HG02885 (cell line): ENCODE results near the gene GPR135.

Experiments
- ATAC-seq: cut with Tn5 transposase; IDR thresholded peaks from one replicate; pipeline ENCODE4 v1.9.1; 2021; ENCODE audit warnings: mild to moderate bottlenecking; ENCODE audit not compliant: unreplicated experiment, poor library complexity

The GPR135 gene, protein sequence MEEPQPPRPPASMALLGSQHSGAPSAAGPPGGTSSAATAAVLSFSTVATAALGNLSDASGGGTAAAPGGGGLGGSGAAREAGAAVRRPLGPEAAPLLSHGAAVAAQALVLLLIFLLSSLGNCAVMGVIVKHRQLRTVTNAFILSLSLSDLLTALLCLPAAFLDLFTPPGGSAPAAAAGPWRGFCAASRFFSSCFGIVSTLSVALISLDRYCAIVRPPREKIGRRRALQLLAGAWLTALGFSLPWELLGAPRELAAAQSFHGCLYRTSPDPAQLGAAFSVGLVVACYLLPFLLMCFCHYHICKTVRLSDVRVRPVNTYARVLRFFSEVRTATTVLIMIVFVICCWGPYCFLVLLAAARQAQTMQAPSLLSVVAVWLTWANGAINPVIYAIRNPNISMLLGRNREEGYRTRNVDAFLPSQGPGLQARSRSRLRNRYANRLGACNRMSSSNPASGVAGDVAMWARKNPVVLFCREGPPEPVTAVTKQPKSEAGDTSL

DNA sequence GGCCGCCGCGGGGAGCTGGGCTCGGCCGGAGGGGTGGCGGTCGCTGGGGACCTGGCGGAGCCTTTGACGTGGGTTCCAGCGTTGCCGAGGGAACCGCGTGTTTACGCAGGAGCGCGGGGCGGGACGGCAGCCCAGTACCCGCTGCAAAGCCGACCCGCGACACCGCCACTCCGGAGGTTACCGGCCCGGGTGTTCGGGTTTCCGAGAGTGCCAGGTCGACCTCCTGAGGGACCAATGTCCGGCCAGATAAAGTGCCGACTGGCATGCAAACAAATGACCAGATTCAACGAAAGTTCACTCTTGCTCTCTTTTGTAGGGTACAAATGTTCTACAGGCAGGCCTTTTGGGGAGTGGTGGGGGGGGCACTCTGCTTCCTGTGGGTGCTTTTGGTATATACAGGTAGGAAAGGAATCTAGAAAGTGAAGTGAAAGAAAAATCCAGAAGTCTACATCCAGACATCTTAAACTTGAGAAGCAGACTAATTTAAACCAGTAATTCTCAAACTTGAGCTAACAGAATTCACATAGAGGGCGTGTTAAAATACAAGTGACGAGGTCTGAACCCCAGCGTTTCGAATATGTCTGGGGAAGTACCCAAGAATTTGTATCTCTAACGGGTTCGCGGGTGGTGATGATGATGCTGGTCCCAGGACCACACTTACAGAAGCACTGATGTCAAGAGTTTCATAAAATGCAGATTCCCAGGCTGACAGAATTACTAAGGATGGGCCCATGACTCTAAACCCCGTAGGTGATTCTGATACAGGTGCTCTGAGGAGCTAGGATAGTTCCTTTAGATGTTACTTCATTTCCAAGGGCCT, at the start of gene GPR135:
TSS of gene GPR135 (minus strand) at position 65 of the 820 bp plus-strand sequence. CDS start 154 bp downstream, outside the sequence.
- peak; percentile 39 for ATAC-seq

DNA sequence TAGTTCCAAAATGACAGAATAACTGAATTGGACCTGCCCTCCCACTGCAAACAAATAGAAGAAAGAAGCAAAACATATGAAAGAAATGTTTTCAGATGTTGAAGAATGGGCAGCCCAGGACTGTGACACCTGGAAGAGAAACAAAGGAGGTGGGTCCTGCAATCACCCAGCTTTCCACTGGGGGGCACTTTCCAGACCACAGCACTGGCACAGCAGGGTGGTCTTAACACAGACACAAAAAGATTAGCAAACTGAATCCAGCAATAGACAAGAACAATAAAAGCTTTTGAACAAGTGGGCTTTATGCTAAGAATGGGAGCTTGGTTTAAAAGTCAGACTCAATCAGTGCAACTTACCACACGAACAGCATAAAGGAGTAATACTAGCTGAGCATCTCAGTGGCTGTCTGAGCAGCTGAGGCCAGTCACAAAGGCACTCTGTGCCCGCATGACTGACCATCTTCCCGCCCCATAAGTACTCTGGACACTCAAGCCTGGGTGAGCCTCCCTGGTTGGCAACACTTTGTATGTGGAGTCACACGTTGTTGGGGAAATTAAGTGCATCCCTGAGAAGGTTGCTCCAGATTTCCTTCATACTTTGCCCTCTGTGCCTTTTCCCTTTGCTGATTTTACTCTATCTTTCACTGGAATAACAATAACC, 46.9 kb upstream of the GPR135 start:
- peak; percentile 56 for ATAC-seq

DNA sequence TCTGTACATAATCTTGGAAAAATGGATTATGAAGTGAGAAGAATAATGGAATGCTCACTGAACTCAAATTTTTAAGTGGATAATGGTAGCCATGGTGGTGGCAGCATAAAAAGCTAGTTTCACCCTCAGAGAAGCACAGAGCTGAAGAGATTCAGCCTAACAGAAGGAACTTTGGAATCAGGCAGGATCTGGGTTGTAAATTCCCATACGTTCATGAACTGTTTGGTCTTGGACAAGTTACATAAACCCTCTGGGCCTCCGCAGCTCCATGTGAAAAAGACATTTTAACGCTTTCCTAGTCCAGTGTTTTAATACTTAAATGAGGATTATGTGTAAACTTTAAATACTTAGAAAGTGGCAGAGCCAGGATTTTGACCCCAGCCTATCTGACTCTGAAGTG, 45.8 kb upstream of the GPR135 start:
- no peak for ATAC-seq

DNA sequence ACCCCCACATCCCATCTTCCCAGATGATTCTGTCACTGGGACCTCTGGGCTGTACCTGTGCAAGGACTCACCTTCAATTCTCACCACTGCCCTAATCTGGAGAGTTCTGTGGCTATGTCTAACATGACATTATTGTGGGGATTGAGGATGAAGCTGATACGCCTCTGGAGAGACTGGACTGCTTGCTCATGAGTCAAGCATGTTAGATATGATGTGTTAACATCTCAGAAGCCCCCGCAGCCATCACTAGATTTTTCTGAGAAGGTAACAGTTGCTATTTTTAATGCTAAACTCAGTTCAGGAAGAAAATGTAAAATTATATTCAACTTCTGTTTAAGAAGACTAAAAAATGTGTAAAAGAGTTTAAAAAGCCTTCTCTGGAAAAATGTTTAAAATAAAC, 44.8 kb upstream of the GPR135 start:
- ATAC-seq: no peak

DNA sequence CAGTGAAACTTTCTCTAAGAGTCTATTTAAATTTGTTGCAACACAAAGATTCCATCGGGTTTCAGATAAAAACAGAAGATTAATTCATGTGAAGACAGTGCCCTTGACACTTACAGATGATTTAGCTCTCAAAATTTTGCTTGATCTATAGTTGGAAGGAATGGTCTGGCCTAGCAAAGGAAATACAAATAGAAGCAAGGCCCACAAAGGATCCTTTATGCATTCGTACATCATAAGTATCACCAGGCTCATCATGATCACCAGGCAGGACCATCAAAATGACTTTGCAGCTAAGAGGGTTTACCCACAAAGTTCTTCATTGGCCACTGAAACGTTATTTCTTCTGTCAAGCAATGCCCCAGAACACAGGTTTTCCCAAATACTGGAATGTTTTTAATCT, 43.9 kb upstream of the GPR135 start:
- no peak for ATAC-seq

DNA sequence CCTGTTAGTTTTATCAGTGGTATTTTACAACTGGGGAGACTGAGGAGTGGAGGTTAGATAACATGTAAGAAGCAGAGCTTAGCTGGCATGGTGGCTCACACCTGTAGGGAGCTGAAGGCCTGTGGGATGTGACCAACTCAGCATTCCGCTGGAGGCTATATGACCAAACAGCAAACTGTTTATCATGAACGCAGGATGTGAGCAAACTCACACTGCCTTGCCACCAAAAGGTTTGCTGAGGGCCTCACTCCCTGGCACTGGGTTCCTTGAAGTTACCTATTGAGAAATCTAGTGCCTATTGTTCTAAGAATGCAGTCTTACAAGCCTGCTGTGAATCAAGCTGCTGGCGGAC, 42.5 kb upstream of the GPR135 start:
- no peak for ATAC-seq

DNA sequence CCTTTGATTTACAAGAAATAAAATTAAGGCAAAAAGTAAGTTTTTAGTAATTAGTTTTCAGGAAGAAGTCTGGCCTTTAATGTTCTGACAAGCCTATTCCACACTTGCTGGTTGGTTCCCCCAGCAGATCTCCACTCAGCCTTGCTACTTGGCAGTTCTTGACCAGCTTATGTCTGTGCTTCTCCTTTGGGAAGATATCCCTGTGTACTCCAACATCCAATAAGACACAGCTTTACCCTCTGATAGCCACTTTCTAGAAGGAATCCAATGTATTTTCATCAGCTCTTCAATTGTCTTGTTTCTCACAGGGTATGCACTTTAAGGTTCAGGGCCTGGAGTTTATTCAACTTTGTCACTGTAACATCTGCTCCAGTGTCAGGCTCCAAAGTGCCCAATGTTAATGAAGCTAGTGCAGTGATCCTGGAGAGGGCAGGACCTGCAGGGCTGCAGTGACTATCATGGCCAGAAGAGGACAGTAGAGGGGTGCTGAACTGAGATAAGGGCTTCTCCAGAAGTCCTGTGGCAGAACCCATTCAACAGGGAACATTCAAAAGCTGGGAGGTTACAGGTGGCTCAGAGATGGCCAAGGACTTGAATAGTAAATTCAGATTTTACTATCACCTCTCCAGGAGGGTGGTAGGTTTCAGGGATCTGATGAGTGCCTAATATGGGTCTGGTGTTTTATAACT, 42.0 kb upstream of the GPR135 start:
- ATAC-seq: peak; percentile 91

DNA sequence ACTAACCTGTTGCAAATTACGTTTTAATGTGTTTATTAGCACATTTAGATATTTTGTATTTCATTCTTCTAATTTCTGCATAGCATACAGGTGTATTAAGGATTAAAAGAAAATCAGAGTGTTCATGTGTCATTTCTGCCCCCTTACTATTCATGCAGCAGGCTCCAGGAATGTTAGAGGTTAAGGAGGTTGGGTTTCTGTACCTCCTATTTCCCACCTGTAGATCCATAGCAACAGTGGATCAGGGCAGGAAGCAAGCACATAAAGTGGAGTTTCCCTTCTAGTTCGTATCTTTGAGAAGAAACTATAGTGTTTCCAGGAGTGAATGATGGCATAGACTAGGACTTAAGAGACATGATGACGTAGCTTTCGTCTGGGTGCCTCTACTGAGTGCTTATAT, 38.1 kb upstream of the GPR135 start:
- ATAC-seq: no peak

DNA sequence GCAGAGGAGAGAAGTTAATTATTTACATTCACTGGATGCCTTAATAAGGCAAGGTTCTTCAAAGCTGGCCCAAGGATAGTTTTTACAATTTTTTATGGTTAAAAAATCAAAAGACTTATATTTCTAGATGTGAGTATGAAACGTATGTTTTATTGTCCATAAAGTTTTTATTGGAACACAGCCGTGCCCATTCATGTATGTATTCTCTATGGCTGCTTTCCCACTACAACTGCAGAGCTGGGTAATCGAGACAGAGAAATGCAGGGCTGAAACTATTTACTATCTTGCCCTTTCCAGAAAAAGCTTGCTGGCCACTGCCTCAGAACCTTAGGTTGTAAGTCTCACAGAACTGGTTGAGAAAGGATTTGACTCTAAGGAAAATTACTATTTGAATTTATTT, 35.6 kb upstream of the GPR135 start:
- ATAC-seq: no peak

DNA sequence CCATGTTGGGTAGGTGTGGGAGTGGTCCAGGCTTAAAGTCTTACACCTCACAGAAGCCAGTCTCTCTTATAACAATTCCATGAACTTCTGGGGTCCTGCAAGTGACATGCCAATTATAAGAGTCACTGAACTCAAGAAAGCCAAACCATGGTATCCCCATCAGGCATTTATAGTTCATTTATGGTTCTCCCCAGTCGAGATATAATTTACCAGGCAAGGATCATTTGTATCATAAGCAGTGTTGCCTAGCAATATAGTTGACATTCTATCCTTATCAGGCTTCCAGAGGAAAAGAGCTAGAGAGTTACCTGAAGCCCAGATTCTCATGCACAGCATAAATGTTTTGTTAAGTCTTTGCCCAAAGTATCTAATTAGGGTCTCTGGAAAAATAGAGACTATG, 27.2 kb upstream of the GPR135 start:
- ATAC-seq: no peak

DNA sequence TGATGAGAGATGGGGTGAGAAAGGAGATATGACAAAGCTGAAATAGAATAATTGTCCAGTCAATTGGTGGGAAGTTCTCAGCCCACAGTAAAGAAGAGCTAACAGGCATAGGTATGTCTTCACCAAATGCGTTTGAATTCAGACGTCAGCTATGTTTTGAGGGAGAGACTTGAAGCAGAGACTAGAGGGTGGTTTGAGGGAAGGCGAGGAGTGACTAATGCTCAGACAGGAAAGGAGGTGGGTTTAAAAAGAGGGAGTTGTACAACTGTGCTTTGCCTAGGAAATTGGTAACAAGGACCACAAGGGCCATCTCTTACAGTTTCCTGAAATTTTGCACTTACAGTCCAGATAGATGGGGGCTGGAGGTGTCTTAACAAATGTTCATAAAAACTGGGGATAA, 25.6 kb upstream of the GPR135 start:
- no peak for ATAC-seq

DNA sequence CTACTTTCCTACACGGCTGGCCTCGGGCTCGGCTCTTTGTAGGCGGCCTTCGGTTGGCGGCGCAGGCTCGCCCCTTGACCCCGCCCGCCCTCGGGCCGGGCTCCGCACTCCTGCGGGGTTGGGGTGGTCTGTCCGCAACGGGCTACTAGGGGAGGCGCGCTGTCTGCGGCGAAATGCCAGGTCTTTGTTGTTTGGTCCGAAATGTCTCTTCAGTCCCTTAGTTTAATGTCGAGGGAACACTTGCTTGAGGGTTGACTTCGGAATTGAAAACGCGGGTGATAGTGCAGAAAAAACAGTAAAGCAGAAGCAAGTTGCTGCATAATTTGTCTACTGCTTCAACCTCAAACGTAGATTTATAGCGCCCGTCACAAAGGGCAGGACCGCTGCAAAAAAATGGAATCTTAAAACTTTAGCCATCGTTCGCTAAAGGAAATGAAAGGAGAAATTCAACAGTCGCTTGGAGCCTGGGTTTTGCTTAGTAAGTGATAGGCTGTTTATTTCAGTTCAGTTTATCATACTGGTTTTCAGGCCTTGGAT, 19.5 kb upstream of the GPR135 start:
- ATAC-seq: peak; percentile 52

DNA sequence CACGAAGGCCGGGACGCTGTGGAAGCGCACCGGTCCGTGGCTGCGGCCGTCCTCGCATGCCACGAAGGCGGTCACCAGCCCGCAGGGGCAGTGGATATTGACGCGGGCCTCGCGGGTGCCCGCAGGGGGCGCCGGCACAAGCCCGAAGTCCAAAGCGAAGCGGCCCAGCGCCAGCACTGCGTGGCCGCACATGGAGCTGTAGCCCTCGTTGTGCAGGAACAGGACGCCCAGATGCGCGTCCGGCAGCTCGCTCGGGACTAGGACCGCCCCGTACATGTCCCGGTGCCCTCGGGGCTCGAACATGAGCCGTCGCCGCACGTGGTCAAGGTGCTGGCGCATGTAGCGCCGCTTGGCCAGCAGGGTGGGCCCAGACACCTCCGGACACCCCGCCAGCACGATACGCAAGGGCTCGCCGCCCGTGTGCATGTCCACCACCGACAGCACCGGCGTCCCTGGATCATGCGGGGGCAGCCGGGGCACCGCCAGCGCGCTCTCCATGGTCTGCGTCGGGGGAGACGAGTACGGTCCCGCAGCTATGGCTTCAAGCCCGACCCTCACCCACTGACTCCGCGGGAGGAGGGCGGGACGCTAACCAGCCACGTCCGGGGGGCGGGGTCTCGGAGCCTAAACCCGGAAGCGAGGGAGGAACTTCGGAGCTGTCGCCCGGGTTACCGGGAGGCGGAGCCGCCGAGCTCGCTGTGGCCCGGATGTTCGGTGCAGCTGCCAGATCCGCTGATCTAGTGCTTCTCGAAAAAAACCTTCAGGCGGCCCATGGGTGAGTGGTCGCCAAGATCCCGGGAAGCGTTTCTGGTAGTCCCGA, 18.8 kb upstream of the GPR135 start, which contains the start of the genes JKAMP and L3HYPDH:
TSS of gene JKAMP (plus strand) at position 699 of the 820 bp plus-strand sequence. CDS start at position 772, 73 bp downstream.
TSS of gene L3HYPDH (minus strand) at position 590 of the 820 bp plus-strand sequence. CDS start at position 498, 92 bp downstream.
- peak; percentile 89 for ATAC-seq

DNA sequence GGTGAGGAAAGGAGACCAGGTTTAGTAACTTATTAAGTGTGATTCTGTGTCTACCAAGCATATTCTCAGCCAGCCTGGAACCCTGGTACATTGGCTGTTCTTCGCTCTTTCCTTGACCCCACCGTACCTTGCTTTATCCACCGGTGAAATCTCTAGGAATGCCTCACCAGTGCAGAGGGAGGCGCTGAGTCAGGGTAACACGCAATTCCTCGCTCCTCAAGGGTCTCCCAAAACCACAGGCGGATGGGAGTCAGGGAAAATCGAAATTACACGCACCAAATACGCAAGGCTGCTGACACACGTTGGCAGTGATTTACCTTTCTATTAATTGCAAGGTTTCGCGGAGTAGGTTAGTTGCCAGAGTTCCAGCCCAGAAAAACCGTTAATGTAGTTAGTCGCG, 18.2 kb upstream of the GPR135 start:
- ATAC-seq: no peak

DNA sequence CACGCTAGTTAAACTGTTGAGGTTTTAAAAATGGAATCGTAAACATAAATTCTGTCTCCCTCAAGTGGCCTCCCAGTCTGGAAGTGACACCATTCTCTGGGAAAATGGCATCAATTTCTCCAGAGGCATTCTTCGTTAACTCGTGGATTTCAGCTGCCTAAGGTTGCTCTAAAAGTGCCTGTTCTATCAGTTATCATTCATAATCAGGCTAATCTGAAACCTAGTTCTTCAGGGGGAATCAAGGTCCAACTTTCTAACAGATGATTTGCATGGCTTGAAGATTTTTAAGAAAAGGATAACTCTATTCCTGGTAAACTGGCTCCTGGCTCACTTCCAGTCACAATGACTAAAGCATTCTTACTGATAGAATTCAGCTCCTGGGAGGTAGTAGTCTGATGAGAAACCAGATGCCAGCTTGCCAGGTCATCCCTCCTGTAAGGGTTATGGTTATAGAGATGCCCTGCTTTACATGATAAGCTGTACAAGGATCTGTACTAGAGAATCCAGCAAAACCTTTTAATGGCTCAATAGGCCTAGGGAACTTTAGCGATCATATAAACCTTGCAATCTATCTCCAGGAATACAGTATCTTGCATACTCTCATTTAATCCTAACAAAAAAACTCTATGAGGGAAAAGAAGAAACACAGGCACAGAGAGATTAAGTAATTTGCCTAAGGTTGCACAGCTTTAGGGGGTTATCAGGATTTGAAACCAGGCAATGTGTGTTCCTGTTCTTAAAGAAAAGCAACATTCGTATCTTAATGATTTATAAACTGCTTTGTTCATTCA, 17.6 kb upstream of the GPR135 start:
- no peak for ATAC-seq

DNA sequence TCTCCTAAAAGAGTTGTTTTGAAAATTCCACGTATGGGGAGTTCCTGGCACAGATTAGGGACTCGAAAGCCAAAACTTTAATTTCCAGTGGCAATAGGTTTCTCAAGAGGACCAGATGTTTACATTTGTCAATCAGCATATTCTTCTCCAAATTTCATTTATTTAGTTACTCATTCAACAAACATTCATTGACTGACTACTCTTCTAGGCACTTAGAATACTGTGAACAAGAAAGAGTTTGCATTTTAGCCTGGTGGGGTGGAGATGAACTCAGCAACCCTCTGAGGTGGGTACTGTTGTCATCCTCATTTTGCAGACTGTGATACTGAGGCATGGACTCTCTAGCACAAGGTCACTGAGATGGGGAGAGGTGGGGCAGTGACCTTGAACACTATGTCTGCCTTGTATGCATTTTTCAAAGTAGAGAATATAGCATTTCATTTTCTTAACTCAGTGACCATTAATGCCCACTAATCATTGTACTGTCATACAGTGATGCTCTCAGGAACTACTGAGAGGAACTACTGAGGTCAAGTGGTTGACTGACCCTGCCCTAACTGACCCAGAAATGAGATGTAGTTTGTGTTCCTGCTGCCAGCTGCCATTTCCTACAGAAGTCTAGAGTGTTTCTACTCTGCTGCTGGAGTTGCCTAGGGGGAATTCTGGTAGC, 16.8 kb upstream of the GPR135 start:
- no peak for ATAC-seq

DNA sequence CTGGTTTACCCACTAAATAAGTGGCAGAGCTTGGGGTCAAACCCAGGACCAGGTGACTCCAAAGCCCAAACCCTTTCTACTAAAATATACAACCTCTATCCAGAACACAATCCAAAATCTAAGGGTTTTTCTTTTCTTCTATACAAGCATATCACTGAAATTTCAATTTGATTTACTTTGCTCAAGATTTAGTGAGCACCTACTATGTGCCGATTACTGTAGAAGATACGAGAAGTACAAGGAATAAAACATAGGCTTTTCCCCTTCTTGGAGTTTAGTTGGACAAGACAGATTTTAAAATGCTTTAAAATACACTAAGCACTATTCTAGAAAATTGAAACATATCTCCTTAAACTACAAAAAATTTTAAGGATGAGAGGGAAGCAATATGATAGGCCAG, 16.2 kb upstream of the GPR135 start:
- ATAC-seq: no peak

DNA sequence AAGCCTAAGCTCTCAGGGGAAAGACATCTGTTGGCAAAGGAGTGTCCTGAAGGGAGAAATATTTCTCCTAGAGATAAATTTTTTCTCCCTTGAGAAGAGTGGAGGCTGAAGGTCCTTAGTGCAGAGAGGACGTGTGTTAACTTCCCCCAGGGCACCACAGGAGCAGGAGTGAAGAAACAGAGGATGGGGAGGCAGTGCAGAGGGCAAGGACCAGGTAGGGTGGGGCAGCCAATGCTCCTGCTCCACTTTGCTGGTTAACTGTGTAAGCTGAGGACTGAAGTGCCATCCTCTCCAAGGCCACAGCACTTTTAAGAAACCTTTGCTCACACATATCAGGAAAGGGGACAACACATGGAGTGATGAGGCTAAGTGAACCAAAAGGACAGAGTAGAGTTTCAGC, 15.0 kb upstream of the GPR135 start:
- ATAC-seq: no peak
